WTC11 (cell line): ENCODE results near the gene SDHB. TPM values are rescaled to one million over a fixed set of nuclear protein-coding genes. Genes with fewer than 3 reads are reported as not detected.

Source experiments
- ATAC-seq: fragments of 200-7000 bp; cut with Tn5 transposase; 2 replicates; pipeline ENCODE4 v1.10.0; 2021; ENCODE audit warnings: mild to moderate bottlenecking, moderate library complexity
- CTCF ChIA-PET: fragments of 300-600 bp; sonication (Branson Sonifier 250); formaldehyde crosslinking; loops from one replicate; lab custom pipeline; 2021; ENCODE audit warnings: antibody characterized with exemption; lab: Charles Lee
- POLR2A ChIA-PET: fragments of 350-600 bp; sonication (Branson Sonifier 250); formaldehyde crosslinking; loops from one replicate; lab custom pipeline; 2021; ENCODE audit warnings: antibody characterized with exemption; lab: Charles Lee
- DNase-seq: peaks from one replicate; pipeline ENCODE4 v3.0.0; 2021; ENCODE audit warnings: low spot score
- H3K27ac Mint-ChIP-seq: 2 replicates; pipeline ENCODE4 v1.8.0; 2021; ENCODE audit warnings: mixed read lengths
- H3K27me3 Mint-ChIP-seq: 2 replicates; pipeline ENCODE4 v1.8.0; 2021; ENCODE audit warnings: low read depth, mild to moderate bottlenecking, moderate library complexity, mixed read lengths
- H3K36me3 Mint-ChIP-seq: 2 replicates; pipeline ENCODE4 v1.8.0; 2021; ENCODE audit warnings: mixed read lengths
- H3K4me1 Mint-ChIP-seq: 2 replicates; pipeline ENCODE4 v1.8.0; 2022; ENCODE audit warnings: mixed read lengths
- H3K4me3 Mint-ChIP-seq: 2 replicates; pipeline ENCODE4 v1.8.0; 2021; ENCODE audit warnings: mild to moderate bottlenecking, moderate library complexity, mixed read lengths
- H3K9me3 Mint-ChIP-seq: 2 replicates; pipeline ENCODE4 v1.8.0; 2021; ENCODE audit warnings: mixed read lengths
- ATF3 ChIP-seq: sonication (generic); formaldehyde crosslinking; conservative IDR thresholded peaks from 2 replicates; pipeline ENCODE4 v1.8.1; 2022; ENCODE audit warnings: mild to moderate bottlenecking, missing genetic modification reagents
- ATF6 ChIP-seq: sonication (generic); formaldehyde crosslinking; IDR thresholded peaks from 2 replicates; pipeline ENCODE4 v1.8.1; 2023; ENCODE audit warnings: mild to moderate bottlenecking, missing genetic modification reagents
- CBFB ChIP-seq: sonication (generic); formaldehyde crosslinking; IDR thresholded peaks from 2 replicates; pipeline ENCODE4 v1.8.1; 2022; ENCODE audit warnings: mild to moderate bottlenecking, low read depth, missing genetic modification reagents
- CTCF ChIP-seq: fragments of 200-600 bp; IDR thresholded peaks from 2 replicates; pipeline ENCODE4 v1.8.0; 2022; ENCODE audit warnings: antibody characterized with exemption
- E2F1 ChIP-seq: sonication (generic); formaldehyde crosslinking; IDR thresholded peaks from 2 replicates; pipeline ENCODE4 v1.8.0; 2022; ENCODE audit warnings: mild to moderate bottlenecking, missing genetic modification reagents
- EMX1 ChIP-seq: fragments of 250-450 bp; sonication (Bioruptor Pico); IDR thresholded peaks from 2 replicates; pipeline ENCODE4 v1.8.0; 2021; ENCODE audit warnings: mild to moderate bottlenecking
- FOXJ3 ChIP-seq: sonication (generic); formaldehyde crosslinking; IDR thresholded peaks from 2 replicates; pipeline ENCODE4 v1.9.0; 2021; ENCODE audit warnings: missing genetic modification reagents, mild to moderate bottlenecking, borderline replicate concordance
- FOXK1 ChIP-seq: sonication (generic); formaldehyde crosslinking; IDR thresholded peaks from 2 replicates; pipeline ENCODE4 v1.8.0; 2022; ENCODE audit warnings: mild to moderate bottlenecking, moderate library complexity, missing genetic modification reagents
- FOXP1 ChIP-seq: sonication (generic); formaldehyde crosslinking; IDR thresholded peaks from 2 replicates; pipeline ENCODE4 v1.8.0; 2022; ENCODE audit warnings: missing genetic modification reagents, mild to moderate bottlenecking, moderate library complexity, borderline replicate concordance
- GTF2I ChIP-seq: fragments of 250-450 bp; sonication (Bioruptor Pico); conservative IDR thresholded peaks from 2 replicates; pipeline ENCODE4 v1.4.0; 2021; ENCODE audit warnings: mild to moderate bottlenecking
- IRF2 ChIP-seq: sonication (generic); formaldehyde crosslinking; IDR thresholded peaks from 2 replicates; pipeline ENCODE4 v1.8.0; 2022; ENCODE audit warnings: low read depth, missing genetic modification reagents, borderline replicate concordance
- JAZF1 ChIP-seq: fragments of 250-450 bp; sonication (Bioruptor Pico); IDR thresholded peaks from 2 replicates; pipeline ENCODE4 v1.9.0; 2021; ENCODE audit warnings: moderate library complexity, mild to moderate bottlenecking, inconsistent platforms
- JUN ChIP-seq: sonication (generic); formaldehyde crosslinking; IDR thresholded peaks from 2 replicates; pipeline ENCODE4 v1.8.0; 2023; ENCODE audit warnings: mild to moderate bottlenecking, missing genetic modification reagents
- NR1H2 ChIP-seq: sonication (generic); formaldehyde crosslinking; IDR thresholded peaks from 2 replicates; pipeline ENCODE4 v1.9.0; 2021; ENCODE audit warnings: mild to moderate bottlenecking, moderate library complexity, missing genetic modification reagents
- RELA ChIP-seq: sonication (generic); formaldehyde crosslinking; IDR thresholded peaks from 2 replicates; pipeline ENCODE4 v1.8.1; 2022; ENCODE audit warnings: missing genetic modification reagents, mild to moderate bottlenecking, borderline replicate concordance
- RORB ChIP-seq: fragments of 250-450 bp; sonication (Bioruptor Pico); IDR thresholded peaks from 2 replicates; pipeline ENCODE4 v1.9.0; 2021; ENCODE audit warnings: mild to moderate bottlenecking
- SP1 ChIP-seq: sonication (generic); formaldehyde crosslinking; conservative IDR thresholded peaks from 2 replicates; pipeline ENCODE4 v1.8.1; 2022; ENCODE audit warnings: missing genetic modification reagents
- TP53 ChIP-seq: sonication (generic); formaldehyde crosslinking; IDR thresholded peaks from 2 replicates; pipeline ENCODE4 v1.8.1; 2023; ENCODE audit warnings: mild to moderate bottlenecking, missing genetic modification reagents
- ZBTB43 ChIP-seq: sonication (generic); formaldehyde crosslinking; IDR thresholded peaks from 2 replicates; pipeline ENCODE4 v1.8.1; 2023; ENCODE audit warnings: mild to moderate bottlenecking, missing genetic modification reagents
- ZNF138 ChIP-seq: sonication (generic); formaldehyde crosslinking; conservative IDR thresholded peaks from 2 replicates; pipeline ENCODE4 v1.8.1; 2022; ENCODE audit warnings: mild to moderate bottlenecking, moderate library complexity, missing genetic modification reagents
- ZNF281 ChIP-seq: sonication (generic); formaldehyde crosslinking; IDR thresholded peaks from 2 replicates; pipeline ENCODE4 v1.8.0; 2023; ENCODE audit warnings: mild to moderate bottlenecking, missing genetic modification reagents
- ZNF423 ChIP-seq: fragments of 250-450 bp; sonication (Bioruptor Pico); IDR thresholded peaks from 2 replicates; pipeline ENCODE4 v2.1.2; 2022; ENCODE audit warnings: mild to moderate bottlenecking, moderate library complexity
- ZNF425 ChIP-seq: fragments of 250-450 bp; sonication (Bioruptor Pico); conservative IDR thresholded peaks from 2 replicates; pipeline ENCODE4 v1.9.0; 2021; ENCODE audit warnings: mild to moderate bottlenecking
- total RNA-seq: library from RNA; stranded (reverse); gene quantifications from 3 replicates; pipeline ENCODE4 v1.2.3, GENCODE V29; 2021

Gene SDHB
- total RNA-seq, 1 experiment from 2014 or later, result 89.5 TPM

- ATAC-seq (no peak), DNase-seq (no peak)
- ChIA-PET POLR2A (no interaction called here), CTCF (interaction anchor here (1.1 kb wide), 1 partner anchor 14 kb away, joined by 4 read pairs; no protein-coding TSS in a partner anchor)
- no peaks in the 10 kb centered on the region for H3K4me1 Mint-ChIP-seq
- H3K27me3 Mint-ChIP-seq, result no peaks in the 10 kb centered on the region; the same call in 1 of the 2 replicates
- no peak overlapping the region for H3K4me3 Mint-ChIP-seq
- no peak overlapping the region for H3K27ac Mint-ChIP-seq
- H3K36me3 Mint-ChIP-seq, result no peaks in the 10 kb centered on the region
- H3K9me3 Mint-ChIP-seq, result no peaks in the 10 kb centered on the region
- no peak for TF ChIP-seq ATF3 (CRISPR knock-in tag)
- TF ChIP-seq RELA (CRISPR knock-in tag), result no peak
- TF ChIP-seq JUN (CRISPR knock-in tag), result no peak
- no peak for TF ChIP-seq ZBTB43 (CRISPR knock-in tag)
- TF ChIP-seq NR1H2 (CRISPR knock-in tag), result no peak
- no peak for TF ChIP-seq FOXP1 (CRISPR knock-in tag)
- TF ChIP-seq E2F1 (CRISPR knock-in tag), result no peak
- TF ChIP-seq ZNF138 (CRISPR knock-in tag), result no peak
- no peak for TF ChIP-seq IRF2
- no peak for TF ChIP-seq FOXJ3 (CRISPR knock-in tag)
- no peak for TF ChIP-seq CTCF
- no peak for TF ChIP-seq FOXK1 (CRISPR knock-in tag)
- no peak for TF ChIP-seq EMX1 (CRISPR knock-in tag)
- no peak for TF ChIP-seq CBFB (CRISPR knock-in tag)
- TF ChIP-seq ZNF423 (CRISPR knock-in tag), result no peak
- TF ChIP-seq RORB, result no peak
- TF ChIP-seq ZNF281 (CRISPR knock-in tag), result no peak
These were observed 35.7 kb upstream of the SDHB start for GRCh38 chr1:17089506-17089905.

GRCh38 chr1:17086751-17087150, 32.9 kb upstream of the SDHB start:
- H3K27me3 Mint-ChIP-seq, result no peaks in the 10 kb centered on the region; the same call in 1 of the 2 replicates
- POLR2A ChIA-PET, result no interaction called here
- TF ChIP-seq NR1H2 (CRISPR knock-in tag) (no peak), JAZF1 (CRISPR knock-in tag) (no peak), EMX1 (CRISPR knock-in tag) (no peak), GTF2I (CRISPR knock-in tag) (no peak), ZNF425 (CRISPR knock-in tag) (no peak), SP1 (no peak), ATF3 (CRISPR knock-in tag) (no peak), FOXK1 (CRISPR knock-in tag) (no peak), TP53 (no peak), ATF6 (CRISPR knock-in tag) (no peak)

More at GRCh38 chr1:17086751-17087150, 32.9 kb upstream of the SDHB start:
- no peaks in the 10 kb centered on the region for H3K4me1 Mint-ChIP-seq
- CTCF ChIA-PET, result interaction anchor here (1.2 to 1.3 kb wide), 2 partner anchors 11 to 26 kb away, joined by 3 to 7 read pairs; no protein-coding TSS in a partner anchor
- no peaks in the 10 kb centered on the region for H3K9me3 Mint-ChIP-seq
- DNase-seq, result no peak
- no peak overlapping the region for H3K27ac Mint-ChIP-seq
- no peak for ATAC-seq
- H3K4me3 Mint-ChIP-seq, result no peak overlapping the region
- no peaks in the 10 kb centered on the region for H3K36me3 Mint-ChIP-seq
